Measurements from ENCODE around the gene LARP4B. TPM values are rescaled to one million over a fixed set of nuclear protein-coding genes. Genes with fewer than 3 reads are reported as not detected.

The LARP4B gene
- total RNA-seq, 6 experiments from 2014 or later, result 81.5 to 88.1 (median 83.5) TPM

- no peak for TF ChIP-seq CTCF (IDR thresholded peaks at IDR 0.05)
- H3K27me3 Mint-ChIP-seq (ENCODE audit: insufficient read depth), result peaks cover 6% of the 10 kb centered on the region
- no peaks in the 10 kb centered on the region for H3K36me3 Mint-ChIP-seq (ENCODE audit: low read depth)
- no peak overlapping the region for H3K27ac Mint-ChIP-seq
- no peaks in the 10 kb centered on the region for H3K9me3 Mint-ChIP-seq
- no peak for DNase-seq
- no peak overlapping the region for H3K4me3 Mint-ChIP-seq
- peaks cover 7% of the 10 kb centered on the region for H3K4me1 Mint-ChIP-seq (ENCODE audit: low read depth)
These were observed 16.4 kb upstream of the LARP4B start for GRCh38 chr10:947881-948280.

- no peaks in the 10 kb centered on the region for H3K9me3 Mint-ChIP-seq
These were observed 15.5 kb upstream of the LARP4B start for GRCh38 chr10:947051-947450.

GRCh38 chr10:945778-946177 lies 14.3 kb upstream of the LARP4B start:
- H3K4me3 Mint-ChIP-seq, result no peak overlapping the region
- no peaks in the 10 kb centered on the region for H3K36me3 Mint-ChIP-seq (ENCODE audit: low read depth)

More at GRCh38 chr10:947051-947450, 15.5 kb upstream of the LARP4B start:
- H3K27me3 Mint-ChIP-seq (ENCODE audit: insufficient read depth), result peaks cover 6% of the 10 kb centered on the region
- no peak overlapping the region for H3K27ac Mint-ChIP-seq
- no peaks in the 10 kb centered on the region for H3K36me3 Mint-ChIP-seq (ENCODE audit: low read depth)
- peaks cover 7% of the 10 kb centered on the region for H3K4me1 Mint-ChIP-seq (ENCODE audit: low read depth)
- H3K4me3 Mint-ChIP-seq, result no peak overlapping the region
- no peak for DNase-seq
- TF ChIP-seq CTCF (IDR thresholded peaks at IDR 0.05), result no peak

GRCh38 chr10:944034-944831 lies 12.7 kb upstream of the LARP4B start:
- peaks cover 2% of the 10 kb centered on the region; the same call in 1 of the 2 replicates for H3K27me3 Mint-ChIP-seq (ENCODE audit: insufficient read depth)
- peak overlapping the region; percentile 67 for H3K27ac Mint-ChIP-seq
- H3K4me1 Mint-ChIP-seq (ENCODE audit: low read depth), result peaks cover 7% of the 10 kb centered on the region
- no peaks in the 10 kb centered on the region for H3K36me3 Mint-ChIP-seq (ENCODE audit: low read depth)
- peak; percentile 38 for DNase-seq
- no peak for TF ChIP-seq CTCF (IDR thresholded peaks at IDR 0.05)
- H3K4me3 Mint-ChIP-seq, result peak overlapping the region; percentile 54
- H3K9me3 Mint-ChIP-seq, result no peaks in the 10 kb centered on the region

More at GRCh38 chr10:945778-946177, 14.3 kb upstream of the LARP4B start:
- TF ChIP-seq CTCF (IDR thresholded peaks at IDR 0.05), result no peak
- Mint-ChIP-seq H3K27ac (no peak overlapping the region), H3K27me3 (ENCODE audit: insufficient read depth) (peaks cover 6% of the 10 kb centered on the region), H3K4me1 (ENCODE audit: low read depth) (peaks cover 7% of the 10 kb centered on the region), H3K9me3 (no peaks in the 10 kb centered on the region)
- DNase-seq, result no peak

- TF ChIP-seq CTCF (IDR thresholded peaks at IDR 0.05), result no peak
- Mint-ChIP-seq H3K4me3 (no peak overlapping the region), H3K9me3 (no peaks in the 10 kb centered on the region), H3K27me3 (ENCODE audit: insufficient read depth) (no peaks in the 10 kb centered on the region; the same call in 1 of the 2 replicates), H3K36me3 (ENCODE audit: low read depth) (no peaks in the 10 kb centered on the region), H3K4me1 (ENCODE audit: low read depth) (peaks cover 13% of the 10 kb centered on the region), H3K27ac (no peak overlapping the region)
- DNase-seq, result no peak
These were observed 12.0 kb upstream of the LARP4B start for GRCh38 chr10:943334-944033.
